DND-41 (cell line): ENCODE results near the gene NTM.

Experiments
- ATAC-seq: fragments of 200-7000 bp; cut with Tn5 transposase; 3 replicates; pipeline ENCODE4 v1.9.1; 2021; ENCODE audit warnings: low read depth; ENCODE audit not compliant: insufficient read depth
- DNase-seq: peaks from one replicate; pipeline ENCODE4 v3.0.0-alpha.2; 2020
- H2AFZ ChIP-seq: 2 replicates; pipeline ENCODE4 v1.6.0; 2012; ENCODE audit warnings: low read depth, low read length
- H3K27ac ChIP-seq: 2 replicates; pipeline ENCODE4 v1.5.1; 2012; ENCODE audit warnings: low read length, inconsistent platforms
- H3K27me3 ChIP-seq: fragments of 200-600 bp; sonication (generic); 2 replicates; pipeline ENCODE4 v1.6.0; 2012; ENCODE audit warnings: low read length, mild to moderate bottlenecking, inconsistent platforms; ENCODE audit not compliant: insufficient read depth, poor library complexity
- H3K36me3 ChIP-seq: 2 replicates; pipeline ENCODE4 v1.5.1; 2012; ENCODE audit warnings: low read length, inconsistent platforms; ENCODE audit not compliant: insufficient read depth
- H3K4me1 ChIP-seq: 2 replicates; pipeline ENCODE4 v1.5.1; 2012; ENCODE audit warnings: mild to moderate bottlenecking, low read length; ENCODE audit not compliant: insufficient read depth
- H3K4me2 ChIP-seq: 2 replicates; pipeline ENCODE4 v1.6.0; 2012; ENCODE audit warnings: mild to moderate bottlenecking, moderate library complexity, low read length, inconsistent platforms; ENCODE audit not compliant: insufficient read depth
- H3K4me3 ChIP-seq, 2 experiments: fragments of 200-600 bp in 1 of 2; shearing (Covaris generic) in 1 of 2; 2 replicates each; pipeline ENCODE4 v1.5.1; 2012 to 2016; ENCODE audit warnings: inconsistent platforms in 2 of 2, low read length in 2 of 2, mild to moderate bottlenecking in 2 of 2, low read depth in 1 of 2, moderate library complexity in 1 of 2
- H3K79me2 ChIP-seq: 2 replicates; pipeline ENCODE4 v1.6.0; 2012; ENCODE audit warnings: low read length, inconsistent platforms; ENCODE audit not compliant: insufficient read depth
- H3K9ac ChIP-seq: 2 replicates; pipeline ENCODE4 v1.6.0; 2012; ENCODE audit warnings: low read depth, mild to moderate bottlenecking, inconsistent platforms, low read length, moderate library complexity
- H3K9me3 ChIP-seq: 2 replicates; pipeline ENCODE4 v1.5.1; 2012; ENCODE audit warnings: low read length, moderate library complexity, mild to moderate bottlenecking, inconsistent platforms; ENCODE audit not compliant: insufficient read depth, severe bottlenecking
- H4K20me1 ChIP-seq: 2 replicates; pipeline ENCODE4 v1.6.0; 2012; ENCODE audit warnings: low read length; ENCODE audit not compliant: insufficient read depth
- CTCF ChIP-seq: IDR thresholded peaks from 2 replicates; pipeline ENCODE4 v1.5.1; 2012; ENCODE audit warnings: borderline replicate concordance, low read length, moderate library complexity, mild to moderate bottlenecking; ENCODE audit not compliant: poor library complexity, severe bottlenecking; ENCODE audit errors: extremely low read depth
- EZH2 ChIP-seq: IDR thresholded peaks from 3 replicates; pipeline ENCODE4 v1.6.1; 2012; ENCODE audit warnings: borderline replicate concordance, low read depth, mild to moderate bottlenecking, moderate library complexity, low read length, inconsistent platforms; ENCODE audit not compliant: severe bottlenecking

NTM gene

GRCh38 chr11:131690362-131690761, 319.9 kb downstream of the NTM start:
- Histone ChIP-seq H3K4me2 (no peak overlapping the region), H3K36me3 (no peaks in the 10 kb centered on the region), H3K27ac (no peak overlapping the region), H3K4me1 (peaks cover 9% of the 10 kb centered on the region), H2AFZ (no peak overlapping the region), H3K27me3 (peaks cover 9% of the 10 kb centered on the region), H3K9me3 (no peaks in the 10 kb centered on the region), H4K20me1 (no peaks in the 10 kb centered on the region), H3K4me3 (no peak overlapping the region), H3K79me2 (no peaks in the 10 kb centered on the region), H3K9ac (no peak overlapping the region)
- DNase-seq (no peak), ATAC-seq (no peak)
- TF ChIP-seq EZH2 (no peak), CTCF (no peak)

- Histone ChIP-seq H3K27me3 (peaks cover 8% of the 10 kb centered on the region), H2AFZ (no peak overlapping the region), H3K4me3 (no peak overlapping the region), H3K36me3 (no peaks in the 10 kb centered on the region), H4K20me1 (no peaks in the 10 kb centered on the region), H3K27ac (no peak overlapping the region), H3K4me2 (no peak overlapping the region), H3K9ac (no peak overlapping the region), H3K79me2 (no peaks in the 10 kb centered on the region), H3K4me1 (peaks cover 9% of the 10 kb centered on the region), H3K9me3 (no peaks in the 10 kb centered on the region)
- no peak for ATAC-seq
- no peak for DNase-seq
- TF ChIP-seq EZH2, result no peak
- TF ChIP-seq CTCF, result no peak
Observed at GRCh38 chr11:131690776-131691175, 320.4 kb downstream of the NTM start.

- H4K20me1 ChIP-seq, result no peaks in the 10 kb centered on the region
- TF ChIP-seq EZH2 (no peak), CTCF (peak; percentile 27)
- no peak overlapping the region for H2AFZ ChIP-seq
- peaks cover 8% of the 10 kb centered on the region for H3K27me3 ChIP-seq
- H3K4me1 ChIP-seq, result peaks cover 9% of the 10 kb centered on the region
- no peak overlapping the region for H3K9ac ChIP-seq
- H3K36me3 ChIP-seq, result no peaks in the 10 kb centered on the region
- no peak overlapping the region for H3K4me2 ChIP-seq
- DNase-seq, result no peak
- H3K9me3 ChIP-seq, result no peaks in the 10 kb centered on the region
- ATAC-seq, result no peak
- no peaks in the 10 kb centered on the region for H3K79me2 ChIP-seq
- no peak overlapping the region for H3K4me3 ChIP-seq
- no peak overlapping the region for H3K27ac ChIP-seq
Observed at GRCh38 chr11:131691181-131692041, 321.0 kb downstream of the NTM start.
